K562 (cell line): Measurements from ENCODE around the gene IL36RN. TPM values are rescaled to one million over a fixed set of nuclear protein-coding genes. Genes with fewer than 3 reads are reported as not detected.

Source experiments
- ARID1B ChIP-seq: fragments of 450-650 bp; IDR thresholded peaks from 2 replicates; pipeline ENCODE4 v1.6.1; 2016; ENCODE audit warnings: antibody characterized with exemption, mild to moderate bottlenecking, inconsistent platforms
- BACH1 ChIP-seq: fragments of 200-800 bp; sonication (Bioruptor generic); IDR thresholded peaks from 2 replicates; pipeline ENCODE4 v1.6.1; 2016; ENCODE audit warnings: missing genetic modification characterization, missing compliant biosample characterization
- CBX1 ChIP-seq: sonication (generic); IDR thresholded peaks from 2 replicates; pipeline ENCODE4 v1.6.1; 2016; ENCODE audit warnings: antibody characterized with exemption, low read depth, mild to moderate bottlenecking
- DMBX1 ChIP-seq: fragments of 250-450 bp; sonication (Bioruptor Pico); IDR thresholded peaks from 2 replicates; pipeline ENCODE4 v1.8.0; 2022; ENCODE audit warnings: inconsistent platforms, mild to moderate bottlenecking, moderate library complexity, borderline replicate concordance
- DPF2 ChIP-seq: fragments of 450-650 bp; IDR thresholded peaks from 2 replicates; pipeline ENCODE4 v1.6.1; 2016
- GMEB1 ChIP-seq: fragments of 250-450 bp; sonication (Bioruptor Pico); IDR thresholded peaks from 2 replicates; pipeline ENCODE4 v1.4.0; 2020; ENCODE audit warnings: mild to moderate bottlenecking
- GTF2B ChIP-seq: IDR thresholded peaks from 2 replicates; pipeline ENCODE4 v1.6.1; 2011; ENCODE audit not compliant: insufficient read length; ENCODE audit errors: extremely low read depth
- IFI16 ChIP-seq: fragments of 250-450 bp; sonication (Bioruptor Pico); IDR thresholded peaks from 2 replicates; pipeline ENCODE4 v2.1.2; 2022; ENCODE audit warnings: mild to moderate bottlenecking, inconsistent platforms
- LARP7 ChIP-seq: fragments of 450-650 bp; IDR thresholded peaks from 2 replicates; pipeline ENCODE4 v1.6.1; 2016
- MAZ ChIP-seq, 2 experiments: fragments of 450-650 bp in 1 of 2; sonication (generic) in 1 of 2; formaldehyde crosslinking; IDR thresholded peaks in 1 of 2; conservative IDR thresholded peaks in 1 of 2; 2 replicates each; pipeline versions ENCODE4 v1.4.0 to v1.5.0; 2020; ENCODE audit warnings: mild to moderate bottlenecking in 1 of 2, missing genetic modification reagents in 1 of 2
- MITF ChIP-seq: IDR thresholded peaks from 2 replicates; pipeline ENCODE4 v1.6.1; 2014; ENCODE audit warnings: antibody characterized with exemption
- MTA3 ChIP-seq: fragments of 450-650 bp; formaldehyde crosslinking; IDR thresholded peaks from 2 replicates; pipeline ENCODE4 v1.6.1; 2017; ENCODE audit warnings: mild to moderate bottlenecking, borderline replicate concordance
- NCOR1 ChIP-seq: fragments of 450-650 bp; IDR thresholded peaks from 2 replicates; pipeline ENCODE4 v1.6.1; 2016; ENCODE audit warnings: mild to moderate bottlenecking, moderate library complexity
- NKRF ChIP-seq: fragments of 450-650 bp; IDR thresholded peaks from 2 replicates; pipeline ENCODE4 v1.6.1; 2016; ENCODE audit warnings: borderline replicate concordance
- OTX1 ChIP-seq: fragments of 450-650 bp; formaldehyde crosslinking; IDR thresholded peaks from 2 replicates; pipeline ENCODE4 v1.4.0; 2022; ENCODE audit warnings: mild to moderate bottlenecking
- SAFB ChIP-seq: fragments of 200-400 bp; formaldehyde crosslinking; IDR thresholded peaks from 2 replicates; pipeline ENCODE4 v1.6.1; 2017; ENCODE audit warnings: low read depth, low read length, borderline replicate concordance
- SP2 ChIP-seq: IDR thresholded peaks from 2 replicates; pipeline ENCODE4 v1.6.1; 2011; ENCODE audit warnings: mild to moderate bottlenecking, low read depth, low read length, moderate library complexity; ENCODE audit not compliant: poor library complexity, severe bottlenecking; ENCODE audit errors: extremely low read depth
- TEAD4 ChIP-seq, 2 experiments: sonication (generic) in 1 of 2; formaldehyde crosslinking in 1 of 2; IDR thresholded peaks; 2 replicates each; pipeline versions ENCODE4 v1.6.1 to v1.8.0; 2012 to 2022; ENCODE audit warnings: borderline replicate concordance in 1 of 2, inconsistent platforms in 1 of 2, low read length in 1 of 2, mild to moderate bottlenecking in 1 of 2, missing genetic modification reagents in 1 of 2
- ZC3H11A ChIP-seq: IDR thresholded peaks from 2 replicates; pipeline ENCODE4 v1.6.1; 2012; ENCODE audit warnings: low read depth, low read length, improper control_type of control experiment
- ZFPM2 ChIP-seq: fragments of 250-450 bp; sonication (Bioruptor Pico); IDR thresholded peaks from 2 replicates; pipeline ENCODE4 v1.5.1; 2022; ENCODE audit warnings: mild to moderate bottlenecking
- ZNF311 ChIP-seq: fragments of 250-450 bp; sonication (Bioruptor Pico); IDR thresholded peaks from 2 replicates; pipeline ENCODE4 v1.4.0; 2020; ENCODE audit warnings: mild to moderate bottlenecking, moderate library complexity
- polyA plus RNA-seq, 8 experiments: library from polyadenylated mRNA; depleted of rRNA in 4 of 8; stranded (reverse) in 5 of 8; unstranded in 3 of 8; fragments of >200 nt; fragmentation: Nextera tagmentation in 2 of 8; fragmentation: Illumina TruSeq in 1 of 8; extraction: Ambion mirVana in 2 of 8; extraction: Trizol in 1 of 8; gene quantifications; 2 replicates each; pipeline versions ENCODE4 v1.2.1 to v1.2.3, GENCODE V29; 2011 to 2014; ENCODE audit warnings: inconsistent platforms in 1 of 8, missing spikeins in 1 of 8
- total RNA-seq, 7 experiments: library from RNA; depleted of rRNA in 6 of 7; stranded (reverse); fragments of >200 nt in 6 of 7; fragmentation: Illumina TruSeq in 2 of 7; extraction: Trizol in 2 of 7; gene quantifications; 2 replicates each; pipeline versions ENCODE4 v1.2.1 to v1.2.3, GENCODE V29; 2011 to 2021; ENCODE audit warnings: low replicate concordance in 1 of 7
- TF ChIP-seq, protein P1 (sequence below): fragments of 250-450 bp; sonication (Bioruptor Pico); IDR thresholded peaks from 2 replicates; pipeline ENCODE4 v1.5.0; 2022; ENCODE audit warnings: mild to moderate bottlenecking

Gene IL36RN
- total and polyA plus RNA-seq, 9 of the 15 experiments (the other 6 are each of a cell fraction or from before 2014, with no cell fraction given) = not detected

- peak; percentile 95 for TF ChIP-seq NCOR1
- TF ChIP-seq DPF2 = peak; percentile 83
- TF ChIP-seq ZC3H11A = no peak
- TF ChIP-seq MTA3 = peak; percentile 46; the same call in 1 of the 2 replicates
- TF ChIP-seq SP2 = no peak
- no peak for TF ChIP-seq GTF2B
- TF ChIP-seq NKRF = no peak
- TF ChIP-seq, protein P1, sequence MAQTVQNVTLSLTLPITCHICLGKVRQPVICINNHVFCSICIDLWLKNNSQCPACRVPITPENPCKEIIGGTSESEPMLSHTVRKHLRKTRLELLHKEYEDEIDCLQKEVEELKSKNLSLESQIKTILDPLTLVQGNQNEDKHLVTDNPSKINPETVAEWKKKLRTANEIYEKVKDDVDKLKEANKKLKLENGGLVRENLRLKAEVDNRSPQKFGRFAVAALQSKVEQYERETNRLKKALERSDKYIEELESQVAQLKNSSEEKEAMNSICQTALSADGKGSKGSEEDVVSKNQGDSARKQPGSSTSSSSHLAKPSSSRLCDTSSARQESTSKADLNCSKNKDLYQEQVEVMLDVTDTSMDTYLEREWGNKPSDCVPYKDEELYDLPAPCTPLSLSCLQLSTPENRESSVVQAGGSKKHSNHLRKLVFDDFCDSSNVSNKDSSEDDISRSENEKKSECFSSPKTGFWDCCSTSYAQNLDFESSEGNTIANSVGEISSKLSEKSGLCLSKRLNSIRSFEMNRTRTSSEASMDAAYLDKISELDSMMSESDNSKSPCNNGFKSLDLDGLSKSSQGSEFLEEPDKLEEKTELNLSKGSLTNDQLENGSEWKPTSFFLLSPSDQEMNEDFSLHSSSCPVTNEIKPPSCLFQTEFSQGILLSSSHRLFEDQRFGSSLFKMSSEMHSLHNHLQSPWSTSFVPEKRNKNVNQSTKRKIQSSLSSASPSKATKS (CRISPR knock-in tag) = no peak
- peak; percentile 95 for TF ChIP-seq ARID1B
- peak; percentile 69; the same call in 1 of the 2 replicates for TF ChIP-seq DMBX1 (CRISPR knock-in tag)
- TF ChIP-seq ZFPM2 (CRISPR knock-in tag) = no peak
- TF ChIP-seq BACH1 = no peak
- no peak for TF ChIP-seq IFI16 (CRISPR knock-in tag)
- no peak for TF ChIP-seq CBX1
- no peak for TF ChIP-seq SAFB
- 0 out of 2 replicates have a peak, but pooled peaks have one; percentile 28 for TF ChIP-seq OTX1 (CRISPR knock-in tag)
- no peak for TF ChIP-seq GMEB1 (CRISPR knock-in tag)
- TF ChIP-seq ZNF311 (CRISPR knock-in tag) = 0 out of 2 replicates have a peak, but pooled peaks have one; percentile 30
- peak in 1 of 2 experiments; percentile 61; a peak in 2 of 4 replicates for TF ChIP-seq MAZ (CRISPR knock-in tag; conservative IDR thresholded peaks at IDR 0.05 in 1 of 2, IDR thresholded peaks at IDR 0.05 in 1 of 2)
- no peak for TF ChIP-seq MITF
- peak; percentile 87 for TF ChIP-seq TEAD4 (IDR thresholded peaks at IDR 0.05; ENCODE audit: low read length)
- TF ChIP-seq TEAD4 (CRISPR knock-in tag; IDR thresholded peaks at IDR 0.05; ENCODE audit: borderline replicate concordance) = no peak
- no peak for TF ChIP-seq LARP7
These were observed 25.0 kb upstream of the IL36RN start (continued) for GRCh38 chr2:113034016-113034415.
